H1 (cell line): ENCODE measurements around the gene FAM98C. TPM values are rescaled to one million over a fixed set of nuclear protein-coding genes. Genes with fewer than 3 reads are reported as not detected.

Experiments
- CTCF ChIA-PET: fragments of 300-600 bp; sonication (Branson Sonifier 250); formaldehyde crosslinking; loops from one replicate; lab custom pipeline; 2021; ENCODE audit not compliant: partially characterized antibody; lab: Charles Lee
- POLR2A ChIA-PET: fragments of 300-600 bp; sonication (Branson Sonifier 250); formaldehyde crosslinking; loops from one replicate; lab custom pipeline; 2021; ENCODE audit warnings: inconsistent platforms; ENCODE audit not compliant: partially characterized antibody; lab: Charles Lee
- DNase-seq, 2 experiments: peaks; one replicate each; pipeline versions ENCODE4 v3.0.0 to v3.0.0-alpha.2; 2010 to 2022; ENCODE audit warnings: low spot score in 2 of 2, low read depth in 1 of 2, mixed read lengths in 1 of 2
- FAIRE-seq: peaks from 2 replicates; lab custom pipeline; 2011; peaks lifted over from hg19 to GRCh38; lab: Jason Lieb, UNC
- H2AFZ ChIP-seq: 2 replicates; pipeline ENCODE4 v1.8.1; 2012; ENCODE audit warnings: low read length, inconsistent platforms
- H2AK5ac ChIP-seq: 2 replicates; pipeline ENCODE4 v1.6.1; 2013; ENCODE audit warnings: low read depth, low read length
- H2BK120ac ChIP-seq: replicated peaks from 2 replicates; pipeline ENCODE3; 2013; ENCODE audit warnings: low read depth, low read length, inconsistent platforms
- H2BK12ac ChIP-seq: 2 replicates; pipeline ENCODE4 v1.6.1; 2013; ENCODE audit warnings: low read depth, low read length
- H2BK15ac ChIP-seq: 2 replicates; pipeline ENCODE4 v1.6.1; 2013; ENCODE audit warnings: low read length
- H2BK20ac ChIP-seq: 2 replicates; pipeline ENCODE4 v1.6.1; 2013; ENCODE audit warnings: low read length
- H2BK5ac ChIP-seq: 2 replicates; pipeline ENCODE4 v1.6.1; 2013; ENCODE audit warnings: low read depth, low read length
- H3K14ac ChIP-seq: 2 replicates; pipeline ENCODE4 v1.6.1; 2013; ENCODE audit warnings: inconsistent platforms; ENCODE audit not compliant: insufficient read length
- H3K18ac ChIP-seq: 2 replicates; pipeline ENCODE4 v1.6.1; 2013; ENCODE audit warnings: low read length; ENCODE audit errors: extremely low read depth
- H3K23ac ChIP-seq: 2 replicates; pipeline ENCODE4 v1.6.1; 2013; ENCODE audit warnings: inconsistent platforms; ENCODE audit not compliant: insufficient read length
- H3K23me2 ChIP-seq: 2 replicates; pipeline ENCODE4 v1.6.1; 2013; ENCODE audit warnings: low read depth, low read length
- H3K27ac ChIP-seq: 2 replicates; pipeline ENCODE4 v1.6.1; 2011; ENCODE audit warnings: low read depth, low read length, inconsistent platforms
- H3K27me3 ChIP-seq, 4 experiments: replicated peaks in 1 of 4; 1 replicate in 1 of 4; 2 replicates in 3 of 4; pipeline versions ENCODE4 v1.6.1 to v1.8.1; 2011 to 2013; ENCODE audit warnings: low read length in 3 of 4, mild to moderate bottlenecking in 3 of 4, inconsistent platforms in 2 of 4, mixed read lengths in 2 of 4, moderate library complexity in 1 of 4; ENCODE audit not compliant: control insufficient read depth in 3 of 4, insufficient read depth in 3 of 4; ENCODE audit errors: extremely low read depth in 1 of 4
- H3K36me3 ChIP-seq, 4 experiments: 2 replicates each; pipeline versions ENCODE4 v1.6.1 to v1.8.1; 2011 to 2013; ENCODE audit warnings: mild to moderate bottlenecking in 4 of 4, low read length in 3 of 4, moderate library complexity in 2 of 4, control low read depth in 1 of 4, inconsistent platforms in 1 of 4; ENCODE audit not compliant: insufficient read depth in 4 of 4, control insufficient read depth in 2 of 4
- H3K4ac ChIP-seq: replicated peaks from 2 replicates; pipeline ENCODE3; 2013; ENCODE audit warnings: low read length, low read depth, mixed read lengths, inconsistent platforms; ENCODE audit not compliant: insufficient read length
- H3K4me1 ChIP-seq, 4 experiments: replicated peaks in 1 of 4; 1 replicate in 1 of 4; 2 replicates in 3 of 4; pipeline versions ENCODE4 v1.6.1 to v1.8.1; 2011 to 2013; ENCODE audit warnings: low read length in 3 of 4, inconsistent platforms in 2 of 4, mixed read lengths in 1 of 4; ENCODE audit not compliant: insufficient read depth in 4 of 4, control insufficient read depth in 3 of 4
- H3K4me2 ChIP-seq, 2 experiments: 2 replicates each; pipeline versions ENCODE4 v1.6.1 to v1.8.1; 2011 to 2013; ENCODE audit warnings: low read depth in 2 of 2, low read length in 2 of 2, control low read depth in 1 of 2, inconsistent platforms in 1 of 2, mild to moderate bottlenecking in 1 of 2; ENCODE audit not compliant: insufficient read depth in 1 of 2
- H3K4me3 ChIP-seq, 4 experiments: fragments of 200-600, 300-600 bp in 1 of 4; sonication (generic), shearing (Covaris generic), sonication (Bioruptor Twin) in 1 of 4; 2 replicates each; pipeline versions ENCODE4 v1.5.1 to v1.8.1; 2011 to 2016; ENCODE audit warnings: low read length in 4 of 4, low read depth in 3 of 4, control low read depth in 2 of 4, inconsistent platforms in 2 of 4, mild to moderate bottlenecking in 2 of 4, mixed read lengths in 1 of 4, moderate library complexity in 1 of 4; ENCODE audit not compliant: insufficient read depth in 2 of 4; ENCODE audit errors: extremely low read depth in 1 of 4
- H3K56ac ChIP-seq: replicated peaks from 2 replicates; pipeline ENCODE3; 2013; ENCODE audit warnings: low read depth, mild to moderate bottlenecking, mixed read lengths, low read length, inconsistent platforms; ENCODE audit not compliant: insufficient read length
- H3K79me1 ChIP-seq: 2 replicates; pipeline ENCODE4 v1.6.1; 2013; ENCODE audit warnings: low read depth, low read length, control low read depth
- H3K79me2 ChIP-seq, 2 experiments: 2 replicates each; pipeline versions ENCODE4 v1.6.1 to v1.8.1; 2012 to 2013; ENCODE audit warnings: low read length in 2 of 2, mild to moderate bottlenecking in 2 of 2, inconsistent platforms in 1 of 2; ENCODE audit not compliant: insufficient read depth in 2 of 2, control insufficient read depth in 1 of 2
- H3K9ac ChIP-seq, 4 experiments: replicated peaks in 1 of 4; 1 replicate in 1 of 4; 2 replicates in 3 of 4; pipeline versions ENCODE4 v1.6.1 to v1.8.1; 2011 to 2013; ENCODE audit warnings: low read depth in 3 of 4, low read length in 3 of 4, control low read depth in 2 of 4, mild to moderate bottlenecking in 2 of 4, moderate library complexity in 2 of 4, inconsistent platforms in 1 of 4; ENCODE audit errors: extremely low read depth in 1 of 4
- H3K9me3 ChIP-seq, 2 experiments: 2 replicates each; pipeline versions ENCODE4 v1.6.1 to v1.8.1; 2012 to 2013; ENCODE audit warnings: mild to moderate bottlenecking in 2 of 2, moderate library complexity in 2 of 2, control low read depth in 1 of 2, inconsistent platforms in 1 of 2, low read depth in 1 of 2, low read length in 1 of 2, mixed read lengths in 1 of 2; ENCODE audit not compliant: insufficient read depth in 2 of 2
- H4K20me1 ChIP-seq, 2 experiments: replicated peaks in 1 of 2; 2 replicates each; pipeline versions ENCODE3 to v1.8.1; 2011 to 2013; ENCODE audit warnings: inconsistent platforms in 2 of 2, low read length in 2 of 2, mild to moderate bottlenecking in 1 of 2; ENCODE audit not compliant: insufficient read depth in 2 of 2, control insufficient read depth in 1 of 2
- H4K5ac ChIP-seq: 2 replicates; pipeline ENCODE4 v1.6.1; 2013; ENCODE audit warnings: low read length, low read depth, mixed read lengths, inconsistent platforms; ENCODE audit not compliant: insufficient read length
- H4K8ac ChIP-seq: 2 replicates; pipeline ENCODE4 v1.8.0; 2013; ENCODE audit warnings: mild to moderate bottlenecking, moderate library complexity, low read length, inconsistent platforms; ENCODE audit not compliant: insufficient read depth; ENCODE audit errors: extremely low read depth
- H4K91ac ChIP-seq: replicated peaks from 2 replicates; pipeline ENCODE3; 2013; ENCODE audit warnings: low read length, mixed read lengths, inconsistent platforms; ENCODE audit not compliant: insufficient read length
- EP300 ChIP-seq, 2 experiments: IDR thresholded peaks; 1 replicate in 1 of 2; 2 replicates in 1 of 2; pipeline ENCODE4 v1.6.1; 2011 to 2012; ENCODE audit warnings: low read depth in 2 of 2, low read length in 2 of 2, mild to moderate bottlenecking in 2 of 2, borderline replicate concordance in 1 of 2, inconsistent platforms in 1 of 2, moderate library complexity in 1 of 2
- KDM4A ChIP-seq: IDR thresholded peaks from one replicate; pipeline ENCODE4 v1.7.1; 2012; ENCODE audit warnings: low read depth, mild to moderate bottlenecking, moderate library complexity, low read length, inconsistent platforms; ENCODE audit not compliant: severe bottlenecking
- KDM5A ChIP-seq: fragments of 200-600 bp; IDR thresholded peaks from 2 replicates; pipeline ENCODE4 v1.7.1; 2012; ENCODE audit warnings: mild to moderate bottlenecking, low read length, inconsistent platforms, mixed read lengths
- MAFK ChIP-seq: IDR thresholded peaks from 2 replicates; pipeline ENCODE4 v1.6.1; 2012; ENCODE audit warnings: low read depth, mild to moderate bottlenecking, improper control_type of control experiment, low read length
- POLR2A ChIP-seq, 2 experiments: IDR thresholded peaks; 1 replicate in 1 of 2; 2 replicates in 1 of 2; pipeline ENCODE4 v1.6.1; 2011; ENCODE audit warnings: low read depth in 2 of 2, low read length in 2 of 2, mild to moderate bottlenecking in 2 of 2; ENCODE audit errors: control extremely low read depth in 1 of 2
- RNF2 ChIP-seq: fragments of 200-900, 300-1000 bp; sonication (generic); IDR thresholded peaks from 2 replicates; pipeline ENCODE4 v1.7.1; 2016; ENCODE audit warnings: borderline replicate concordance, low read depth, mild to moderate bottlenecking, antibody characterized with exemption, low read length; ENCODE audit not compliant: poor library complexity, severe bottlenecking; ENCODE audit errors: missing control alignments
- SP1 ChIP-seq: IDR thresholded peaks from 2 replicates; pipeline ENCODE4 v1.6.1; 2011; ENCODE audit warnings: low read depth, low read length
- YY1 ChIP-seq: IDR thresholded peaks from 2 replicates; pipeline ENCODE4 v1.6.1; 2011; ENCODE audit warnings: low read depth, mild to moderate bottlenecking, low read length
- WGBS, 2 experiments: shearing (Covaris generic) in 1 of 2; methylation state at CpG; one replicate each; pipeline versions ENCODE4 v1.1.6 to v1.1.7; 2013 to 2015; ENCODE audit warnings: low lambda C conversion rate in 2 of 2, mixed read lengths in 2 of 2, inconsistent platforms in 1 of 2, low coverage in 1 of 2, missing lambda C conversion rate in 1 of 2; ENCODE audit not compliant: insufficient replicate concordance in 2 of 2, insufficient coverage in 1 of 2, insufficient read length in 1 of 2; ENCODE audit errors: extremely low coverage in 1 of 2, missing lambda C conversion rate in 1 of 2; 5-methylcytosine and 5-hydroxymethylcytosine counted together
- polyA plus RNA-seq, 7 experiments: library from polyadenylated mRNA; depleted of rRNA in 3 of 7; stranded (reverse) in 5 of 7; unstranded in 2 of 7; fragments of >200 nt in 5 of 7; fragments of 200-250 nt in 2 of 7; gene quantifications; 1 replicate in 5 of 7; 2 replicates in 1 of 7; 4 replicates in 1 of 7; pipeline versions ENCODE4 v1.2.1 to v1.2.3, GENCODE V29; 2011 to 2013; ENCODE audit warnings: missing spikeins in 2 of 7, mixed read lengths in 2 of 7
- total RNA-seq: library from RNA; stranded (reverse); fragmentation: NEBNext Ultra II Directional; extraction: Animal tissue kit (Norgen Biotek cat#: 25700); gene quantifications from 2 replicates; pipeline ENCODE4 v1.2.1, GENCODE V29; 2021

The FAM98C gene
- total and polyA plus RNA-seq, 2 of the 8 experiments (the other 6 are each of a cell fraction or from before 2014, with no cell fraction given): 6.1 to 9.4 TPM

DNA sequence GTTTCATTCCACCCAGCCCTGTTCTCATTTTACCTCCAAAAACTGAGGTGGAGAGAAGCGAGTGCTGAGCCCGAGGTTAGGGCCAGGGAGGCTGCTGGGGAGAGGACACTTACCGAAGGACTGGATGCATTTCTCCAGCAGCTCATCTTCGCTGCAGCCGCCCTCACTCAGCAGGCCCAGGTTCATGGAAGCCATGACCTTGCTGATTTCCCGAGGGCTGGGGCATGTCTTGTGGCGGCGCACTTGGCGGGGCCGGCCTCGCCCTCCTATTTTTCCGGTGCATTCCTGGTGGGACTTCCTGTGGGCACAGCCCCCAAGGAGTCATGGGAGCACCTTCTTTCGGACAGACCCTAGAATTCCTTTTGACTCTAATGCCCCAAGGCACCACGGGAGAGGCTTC lies 19.0 kb downstream of the FAM98C start:
- Histone ChIP-seq H3K14ac (no peak overlapping the region), H2BK15ac (no peak overlapping the region), H3K9ac (no peak overlapping the region), H3K36me3 (no peaks in the 10 kb centered on the region), H2AK5ac (no peak overlapping the region), H4K5ac (no peak overlapping the region), H3K79me2 (no peaks in the 10 kb centered on the region), H2AFZ (no peak overlapping the region), H3K79me1 (no peaks in the 10 kb centered on the region), H3K23ac (no peak overlapping the region), H2BK5ac (no peak overlapping the region)
- 80% methylated on average over 14 of the region's 14 CpGs; no CpG with 5 or more reads in 1 of the 2 experiments for WGBS, 2 experiments
- TF ChIP-seq KDM4A (no peak), KDM5A (no peak), YY1 (no peak), SP1 (no peak), POLR2A (IDR thresholded peaks at IDR 0.05; ENCODE audit: control extremely low read depth in 1 of 2, low read depth in 2 of 2, low read length in 2 of 2) (no peak), EP300 (IDR thresholded peaks at IDR 0.05; ENCODE audit: borderline replicate concordance in 1 of 2, low read depth in 2 of 2, low read length in 2 of 2) (no peak), RNF2 (no peak), MAFK (no peak)
- TF ChIP-seq, all 59 proteins: peak for 0
- H2BK120ac ChIP-seq: no peak overlapping the region
- peaks cover 0 to 9% (median 5%) of the 10 kb centered on the region in 4 experiments; a peak in 4 of 7 replicates for H3K27me3 ChIP-seq
- H3K4ac ChIP-seq: no peak overlapping the region
- no peak for DNase-seq
- H2BK12ac ChIP-seq: no peak overlapping the region
- no peaks in the 10 kb centered on the region for H4K20me1 ChIP-seq
- H3K27ac ChIP-seq: no peak overlapping the region
- no peaks in the 10 kb centered on the region for H3K9me3 ChIP-seq
- ChIA-PET CTCF (interaction anchor here (0.6 to 1.2 kb wide), 3 partner anchors 15 to 177 kb away, joined by 3 to 5 read pairs (median 4); no protein-coding TSS in a partner anchor), POLR2A (interaction anchor here (0.7 to 1.4 kb wide), 4 partner anchors 9 to 27 kb away, joined by 3 to 4 read pairs (median 3); no protein-coding TSS in a partner anchor)
- H2BK20ac ChIP-seq: no peak overlapping the region
- peak overlapping the region; percentile 42 for H4K91ac ChIP-seq
- no peak overlapping the region for H3K18ac ChIP-seq
- H3K23me2 ChIP-seq: peaks cover 7% of the 10 kb centered on the region
- no peak for FAIRE-seq
- peaks cover 4 to 20% (median 15%) of the 10 kb centered on the region in 4 experiments; a peak in 6 of 7 replicates for H3K4me1 ChIP-seq
- no peak overlapping the region for H4K8ac ChIP-seq
- H3K4me2 ChIP-seq: no peak overlapping the region
- no peak overlapping the region for H3K56ac ChIP-seq
- no peak overlapping the region for H3K4me3 ChIP-seq
